WERI-Rb-1 (cell line): ENCODE results near the gene PPP3CA.

Source experiments
- DNase-seq: peaks from one replicate; pipeline ENCODE4 v3.0.0-alpha.2; 2020
- H3K27ac ChIP-seq: fragments of 250-450 bp; sonication (Bioruptor Pico); 2 replicates; pipeline ENCODE4 v1.5.1; 2020; ENCODE audit warnings: mild to moderate bottlenecking, moderate library complexity
- H3K27me3 ChIP-seq: fragments of 250-450 bp; sonication (Bioruptor Pico); 2 replicates; pipeline ENCODE4 v1.5.1; 2021; ENCODE audit warnings: mild to moderate bottlenecking, low read depth, moderate library complexity; ENCODE audit not compliant: insufficient read depth, severe bottlenecking
- H3K36me3 ChIP-seq: fragments of 250-450 bp; sonication (Bioruptor Pico); 2 replicates; pipeline ENCODE4 v1.5.1; 2020; ENCODE audit warnings: mild to moderate bottlenecking, moderate library complexity
- H3K4me3 ChIP-seq: 2 replicates; pipeline ENCODE4 v1.5.1; 2011; ENCODE audit warnings: low read depth, mild to moderate bottlenecking, control low read depth, low read length
- H3K9me3 ChIP-seq: fragments of 250-450 bp; sonication (Bioruptor Pico); 2 replicates; pipeline ENCODE4 v1.5.1; 2021; ENCODE audit warnings: mild to moderate bottlenecking, moderate library complexity; ENCODE audit not compliant: severe bottlenecking
- CTCF ChIP-seq: IDR thresholded peaks from 2 replicates; pipeline ENCODE4 v1.5.1; 2011; ENCODE audit warnings: low read depth, mild to moderate bottlenecking, control low read depth, inconsistent platforms, low read length

Gene PPP3CA

GRCh38 chr4:101279377-101279871, 67.9 kb downstream of the PPP3CA start:
- no peaks in the 10 kb centered on the region for H3K36me3 ChIP-seq
- DNase-seq = no peak
- H3K9me3 ChIP-seq = no peaks in the 10 kb centered on the region
- H3K27ac ChIP-seq = no peak overlapping the region
- no peak for TF ChIP-seq CTCF
- no peak overlapping the region for H3K4me3 ChIP-seq
- no peaks in the 10 kb centered on the region for H3K27me3 ChIP-seq

- TF ChIP-seq CTCF = no peak
- Histone ChIP-seq H3K4me3 (no peak overlapping the region), H3K27me3 (no peaks in the 10 kb centered on the region), H3K36me3 (no peaks in the 10 kb centered on the region), H3K9me3 (no peaks in the 10 kb centered on the region), H3K27ac (no peak overlapping the region)
- no peak for DNase-seq
Observed at GRCh38 chr4:101277671-101278070, 69.7 kb downstream of the PPP3CA start.

- no peaks in the 10 kb centered on the region for H3K9me3 ChIP-seq
- no peak overlapping the region for H3K4me3 ChIP-seq
- no peak overlapping the region for H3K27ac ChIP-seq
- H3K36me3 ChIP-seq = no peaks in the 10 kb centered on the region
- H3K27me3 ChIP-seq = no peaks in the 10 kb centered on the region
- DNase-seq = no peak
- no peak for TF ChIP-seq CTCF
Observed at GRCh38 chr4:101276661-101277060, 70.7 kb downstream of the PPP3CA start.

GRCh38 chr4:101274888-101275752, 72.2 kb downstream of the PPP3CA start:
- H3K27me3 ChIP-seq = no peaks in the 10 kb centered on the region
- H3K36me3 ChIP-seq = no peaks in the 10 kb centered on the region
- H3K9me3 ChIP-seq = no peaks in the 10 kb centered on the region
- no peak overlapping the region for H3K4me3 ChIP-seq
- no peak overlapping the region for H3K27ac ChIP-seq
- TF ChIP-seq CTCF = no peak
- no peak for DNase-seq

- H3K4me3 ChIP-seq = no peak overlapping the region
- H3K27ac ChIP-seq = no peak overlapping the region
- H3K9me3 ChIP-seq = no peaks in the 10 kb centered on the region
- no peaks in the 10 kb centered on the region for H3K36me3 ChIP-seq
- no peak for TF ChIP-seq CTCF
- H3K27me3 ChIP-seq = no peaks in the 10 kb centered on the region
- DNase-seq = no peak
Observed at GRCh38 chr4:101271516-101271915, 75.8 kb downstream of the PPP3CA start.
